GM12892 (cell line): ENCODE results near the gene ELK4.

Experiments
- POLR2A ChIP-seq: IDR thresholded peaks from 2 replicates; pipeline ENCODE4 v1.6.1; 2011; ENCODE audit warnings: low read depth, low read length, control low read depth
- POLR2AphosphoS5 ChIP-seq: IDR thresholded peaks from 2 replicates; pipeline ENCODE4 v1.6.1; 2011; ENCODE audit warnings: low read depth, low read length, control low read depth
- TAF1 ChIP-seq: IDR thresholded peaks from 2 replicates; pipeline ENCODE4 v1.6.1; 2011; ENCODE audit warnings: low read depth, mild to moderate bottlenecking, control low read depth, low read length, borderline replicate concordance

GRCh38 chr1:205633421-205633976 lies 1.7 kb upstream of the ELK4 start:
- no peak for TF ChIP-seq POLR2A
- no peak for TF ChIP-seq POLR2AphosphoS5
- TF ChIP-seq TAF1 = no peak
